HepG2 (cell line): Measurements from ENCODE around the gene PRM2. TPM values are rescaled to one million over a fixed set of nuclear protein-coding genes. Genes with fewer than 3 reads are reported as not detected.
A peak's percentile ranks its signal among the peaks of the same experiment; 100 is the strongest.

Source experiments
- IRX3 ChIP-seq: sonication (generic); formaldehyde crosslinking; IDR thresholded peaks from 2 replicates; pipeline ENCODE4 v1.8.1; 2023; ENCODE audit warnings: mild to moderate bottlenecking, low read depth, missing genetic modification reagents, borderline replicate concordance
- KLF13 ChIP-seq: sonication (generic); formaldehyde crosslinking; IDR thresholded peaks from 2 replicates; pipeline ENCODE4 v1.4.0; 2020; ENCODE audit warnings: mild to moderate bottlenecking, missing genetic modification reagents
- PHF20 ChIP-seq: sonication (generic); formaldehyde crosslinking; IDR thresholded peaks from 2 replicates; pipeline ENCODE4 v1.5.0; 2020; ENCODE audit warnings: mild to moderate bottlenecking, missing genetic modification reagents
- SMARCC2 ChIP-seq: fragments of 450-650 bp; IDR thresholded peaks from 2 replicates; pipeline ENCODE4 v1.6.1; 2017; ENCODE audit warnings: antibody characterized with exemption, mild to moderate bottlenecking
- SOX13 ChIP-seq, 3 experiments: fragments of 450-650 bp in 1 of 3; sonication (generic) in 1 of 3; formaldehyde crosslinking in 1 of 3; IDR thresholded peaks in 2 of 3; conservative IDR thresholded peaks in 1 of 3; 2 replicates each; pipeline versions ENCODE4 v1.5.0 to v1.6.1; 2016 to 2020; ENCODE audit warnings: antibody characterized with exemption in 1 of 3, mild to moderate bottlenecking in 1 of 3, missing compliant biosample characterization in 1 of 3, missing genetic modification reagents in 1 of 3, moderate library complexity in 1 of 3
- XRCC5 ChIP-seq: fragments of 200-400 bp; formaldehyde crosslinking; optimal IDR thresholded peaks from 2 replicates; pipeline ENCODE3; 2017; ENCODE audit warnings: mild to moderate bottlenecking, low read length
- ZFX ChIP-seq: sonication (generic); formaldehyde crosslinking; IDR thresholded peaks from 2 replicates; pipeline ENCODE4 v1.4.0; 2020; ENCODE audit warnings: mild to moderate bottlenecking, low read depth, missing genetic modification reagents, moderate library complexity
- ZNF136 ChIP-seq: sonication (generic); formaldehyde crosslinking; IDR thresholded peaks from 2 replicates; pipeline ENCODE4 v1.8.1; 2022; ENCODE audit warnings: low read depth, mild to moderate bottlenecking, moderate library complexity, missing genetic modification reagents
- ZNF24 ChIP-seq: fragments of 450-650 bp; IDR thresholded peaks from 2 replicates; pipeline ENCODE4 v1.6.1; 2017; ENCODE audit warnings: antibody characterized with exemption, mild to moderate bottlenecking
- ZNF484 ChIP-seq: sonication (generic); formaldehyde crosslinking; IDR thresholded peaks from 2 replicates; pipeline ENCODE4 v1.5.1; 2020; ENCODE audit warnings: mild to moderate bottlenecking, low read depth, missing genetic modification reagents, borderline replicate concordance
- ZNF546 ChIP-seq: sonication (generic); formaldehyde crosslinking; conservative IDR thresholded peaks from 2 replicates; pipeline ENCODE4 v1.8.1; 2023; ENCODE audit warnings: mild to moderate bottlenecking, missing genetic modification reagents
- polyA plus RNA-seq, 8 experiments: library from polyadenylated mRNA; depleted of rRNA in 3 of 8; stranded (reverse) in 7 of 8; unstranded in 1 of 8; fragments of >200 nt; fragmentation: Illumina TruSeq in 4 of 8; extraction: Trizol in 4 of 8; gene quantifications; 2 replicates each; pipeline versions ENCODE4 v1.2.1 to v1.2.3, GENCODE V29; 2011 to 2016; ENCODE audit warnings: low read depth in 4 of 8, missing spikeins in 1 of 8, mixed read lengths in 1 of 8; ENCODE audit not compliant: insufficient read depth in 1 of 8
- total RNA-seq, 5 experiments: library from RNA; depleted of rRNA; stranded (reverse); fragments of >200 nt; fragmentation: Illumina TruSeq; extraction: Trizol; gene quantifications; 2 replicates each; pipeline ENCODE4 v1.2.3, GENCODE V29; 2016; ENCODE audit warnings: low read depth in 1 of 5
- TF ChIP-seq, protein P1 (sequence below): sonication (generic); formaldehyde crosslinking; IDR thresholded peaks from 2 replicates; pipeline ENCODE4; 2020; ENCODE audit warnings: missing genetic modification reagents, mild to moderate bottlenecking, borderline replicate concordance
- TF ChIP-seq, protein P2 (sequence below): IDR thresholded peaks from 2 replicates; pipeline ENCODE4 v1.6.1; 2016; ENCODE audit warnings: low read depth, borderline replicate concordance
- TF ChIP-seq, protein P3 (sequence below): sonication (generic); formaldehyde crosslinking; IDR thresholded peaks from 2 replicates; pipeline ENCODE4 v1.4.0; 2020; ENCODE audit warnings: mild to moderate bottlenecking, missing genetic modification reagents
- TF ChIP-seq, protein P4 (sequence below): sonication (generic); formaldehyde crosslinking; IDR thresholded peaks from 2 replicates; pipeline ENCODE4 v1.4.0; 2020; ENCODE audit warnings: mild to moderate bottlenecking, missing genetic modification reagents
- TF ChIP-seq, protein P5 (sequence below): sonication (generic); formaldehyde crosslinking; IDR thresholded peaks from 2 replicates; pipeline ENCODE4 v1.4.0; 2020; ENCODE audit warnings: missing genetic modification reagents, mild to moderate bottlenecking, borderline replicate concordance
- TF ChIP-seq, protein P6 (sequence below): sonication (generic); formaldehyde crosslinking; IDR thresholded peaks from 2 replicates; pipeline ENCODE4 v1.8.0; 2022; ENCODE audit warnings: missing genetic modification reagents, low read depth, mild to moderate bottlenecking, borderline replicate concordance

The PRM2 gene
- total and polyA plus RNA-seq, 2 of the 13 experiments (the other 11 are each of a cell fraction or from before 2014, with no cell fraction given): 0.54 TPM; not detected in 1

DNA sequence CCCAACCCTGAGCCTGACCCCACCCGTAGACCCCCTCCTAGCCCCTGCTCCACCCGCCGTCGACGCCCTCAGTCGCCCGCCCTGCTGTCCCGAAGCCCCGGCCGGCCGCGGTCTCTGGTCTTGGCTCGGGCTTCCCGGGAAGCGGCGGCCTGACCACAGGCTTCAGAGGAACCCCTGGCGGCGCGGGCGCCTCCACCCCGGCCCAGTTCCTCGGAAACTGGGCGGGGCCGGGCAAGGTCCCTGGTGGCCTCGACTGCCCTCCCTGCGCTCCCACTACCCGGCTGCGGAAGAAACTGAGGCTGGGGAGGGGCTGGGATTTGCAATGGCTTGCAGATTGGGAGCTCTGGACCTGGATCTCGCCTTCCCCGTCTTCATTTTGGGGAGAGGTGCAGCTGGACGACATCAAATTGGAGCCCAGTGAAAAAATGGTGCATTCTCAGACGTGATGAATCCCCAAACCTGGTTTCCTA lies 19.6 kb downstream of the PRM2 start (continued):
- TF ChIP-seq, protein P1, sequence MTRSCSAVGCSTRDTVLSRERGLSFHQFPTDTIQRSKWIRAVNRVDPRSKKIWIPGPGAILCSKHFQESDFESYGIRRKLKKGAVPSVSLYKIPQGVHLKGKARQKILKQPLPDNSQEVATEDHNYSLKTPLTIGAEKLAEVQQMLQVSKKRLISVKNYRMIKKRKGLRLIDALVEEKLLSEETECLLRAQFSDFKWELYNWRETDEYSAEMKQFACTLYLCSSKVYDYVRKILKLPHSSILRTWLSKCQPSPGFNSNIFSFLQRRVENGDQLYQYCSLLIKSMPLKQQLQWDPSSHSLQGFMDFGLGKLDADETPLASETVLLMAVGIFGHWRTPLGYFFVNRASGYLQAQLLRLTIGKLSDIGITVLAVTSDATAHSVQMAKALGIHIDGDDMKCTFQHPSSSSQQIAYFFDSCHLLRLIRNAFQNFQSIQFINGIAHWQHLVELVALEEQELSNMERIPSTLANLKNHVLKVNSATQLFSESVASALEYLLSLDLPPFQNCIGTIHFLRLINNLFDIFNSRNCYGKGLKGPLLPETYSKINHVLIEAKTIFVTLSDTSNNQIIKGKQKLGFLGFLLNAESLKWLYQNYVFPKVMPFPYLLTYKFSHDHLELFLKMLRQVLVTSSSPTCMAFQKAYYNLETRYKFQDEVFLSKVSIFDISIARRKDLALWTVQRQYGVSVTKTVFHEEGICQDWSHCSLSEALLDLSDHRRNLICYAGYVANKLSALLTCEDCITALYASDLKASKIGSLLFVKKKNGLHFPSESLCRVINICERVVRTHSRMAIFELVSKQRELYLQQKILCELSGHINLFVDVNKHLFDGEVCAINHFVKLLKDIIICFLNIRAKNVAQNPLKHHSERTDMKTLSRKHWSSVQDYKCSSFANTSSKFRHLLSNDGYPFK (CRISPR knock-in tag): no peak
- TF ChIP-seq SOX13 (IDR thresholded peaks at IDR 0.05): no peak
- TF ChIP-seq SOX13 (CRISPR knock-in tag; conservative IDR thresholded peaks at IDR 0.05 in 1 of 2, IDR thresholded peaks at IDR 0.05 in 1 of 2): no peak
- TF ChIP-seq IRX3 (CRISPR knock-in tag): no peak
- TF ChIP-seq, protein P2, sequence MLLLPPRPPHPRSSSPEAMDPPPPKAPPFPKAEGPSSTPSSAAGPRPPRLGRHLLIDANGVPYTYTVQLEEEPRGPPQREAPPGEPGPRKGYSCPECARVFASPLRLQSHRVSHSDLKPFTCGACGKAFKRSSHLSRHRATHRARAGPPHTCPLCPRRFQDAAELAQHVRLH (CRISPR knock-in tag): no peak
- peak; percentile 37 for TF ChIP-seq ZFX
- TF ChIP-seq, protein P3, sequence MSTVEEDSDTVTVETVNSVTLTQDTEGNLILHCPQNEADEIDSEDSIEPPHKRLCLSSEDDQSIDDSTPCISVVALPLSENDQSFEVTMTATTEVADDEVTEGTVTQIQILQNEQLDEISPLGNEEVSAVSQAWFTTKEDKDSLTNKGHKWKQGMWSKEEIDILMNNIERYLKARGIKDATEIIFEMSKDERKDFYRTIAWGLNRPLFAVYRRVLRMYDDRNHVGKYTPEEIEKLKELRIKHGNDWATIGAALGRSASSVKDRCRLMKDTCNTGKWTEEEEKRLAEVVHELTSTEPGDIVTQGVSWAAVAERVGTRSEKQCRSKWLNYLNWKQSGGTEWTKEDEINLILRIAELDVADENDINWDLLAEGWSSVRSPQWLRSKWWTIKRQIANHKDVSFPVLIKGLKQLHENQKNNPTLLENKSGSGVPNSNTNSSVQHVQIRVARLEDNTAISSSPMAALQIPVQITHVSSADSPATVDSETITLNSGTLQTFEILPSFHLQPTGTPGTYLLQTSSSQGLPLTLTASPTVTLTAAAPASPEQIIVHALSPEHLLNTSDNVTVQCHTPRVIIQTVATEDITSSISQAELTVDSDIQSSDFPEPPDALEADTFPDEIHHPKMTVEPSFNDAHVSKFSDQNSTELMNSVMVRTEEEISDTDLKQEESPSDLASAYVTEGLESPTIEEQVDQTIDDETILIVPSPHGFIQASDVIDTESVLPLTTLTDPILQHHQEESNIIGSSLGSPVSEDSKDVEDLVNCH (CRISPR knock-in tag): no peak
- TF ChIP-seq KLF13: no peak
- no peak; the same call in 1 of the 2 replicates for TF ChIP-seq ZNF136 (CRISPR knock-in tag)
- no peak for TF ChIP-seq ZNF24
- TF ChIP-seq XRCC5: peak; percentile 13
- TF ChIP-seq PHF20 (CRISPR knock-in tag): no peak
- TF ChIP-seq, protein P4, sequence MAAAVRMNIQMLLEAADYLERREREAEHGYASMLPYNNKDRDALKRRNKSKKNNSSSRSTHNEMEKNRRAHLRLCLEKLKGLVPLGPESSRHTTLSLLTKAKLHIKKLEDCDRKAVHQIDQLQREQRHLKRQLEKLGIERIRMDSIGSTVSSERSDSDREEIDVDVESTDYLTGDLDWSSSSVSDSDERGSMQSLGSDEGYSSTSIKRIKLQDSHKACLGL (CRISPR knock-in tag): peak; percentile 70; the same call in 1 of the 2 replicates
- TF ChIP-seq ZNF546 (CRISPR knock-in tag): no peak; the same call in 1 of the 2 replicates
- no peak for TF ChIP-seq SMARCC2
- TF ChIP-seq, protein P5, sequence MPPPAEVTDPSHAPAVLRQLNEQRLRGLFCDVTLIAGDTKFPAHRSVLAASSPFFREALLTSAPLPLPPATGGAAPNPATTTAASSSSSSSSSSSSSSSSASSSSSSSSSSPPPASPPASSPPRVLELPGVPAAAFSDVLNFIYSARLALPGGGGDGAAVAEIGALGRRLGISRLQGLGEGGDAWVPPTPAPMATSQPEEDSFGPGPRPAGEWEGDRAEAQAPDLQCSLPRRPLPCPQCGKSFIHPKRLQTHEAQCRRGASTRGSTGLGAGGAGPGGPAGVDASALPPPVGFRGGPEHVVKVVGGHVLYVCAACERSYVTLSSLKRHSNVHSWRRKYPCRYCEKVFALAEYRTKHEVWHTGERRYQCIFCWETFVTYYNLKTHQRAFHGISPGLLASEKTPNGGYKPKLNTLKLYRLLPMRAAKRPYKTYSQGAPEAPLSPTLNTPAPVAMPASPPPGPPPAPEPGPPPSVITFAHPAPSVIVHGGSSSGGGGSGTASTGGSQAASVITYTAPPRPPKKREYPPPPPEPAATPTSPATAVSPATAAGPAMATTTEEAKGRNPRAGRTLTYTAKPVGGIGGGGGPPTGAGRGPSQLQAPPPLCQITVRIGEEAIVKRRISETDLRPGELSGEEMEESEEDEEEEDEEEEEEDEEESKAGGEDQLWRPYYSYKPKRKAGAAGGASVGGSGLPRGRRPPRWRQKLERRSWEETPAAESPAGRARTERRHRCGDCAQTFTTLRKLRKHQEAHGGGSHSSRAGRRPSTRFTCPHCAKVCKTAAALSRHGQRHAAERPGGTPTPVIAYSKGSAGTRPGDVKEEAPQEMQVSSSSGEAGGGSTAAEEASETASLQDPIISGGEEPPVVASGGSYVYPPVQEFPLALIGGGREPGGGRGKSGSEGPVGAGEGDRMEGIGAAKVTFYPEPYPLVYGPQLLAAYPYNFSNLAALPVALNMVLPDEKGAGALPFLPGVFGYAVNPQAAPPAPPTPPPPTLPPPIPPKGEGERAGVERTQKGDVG (CRISPR knock-in tag): no peak
- TF ChIP-seq ZNF484 (CRISPR knock-in tag): 0 out of 2 replicates have a peak, but pooled peaks have one; percentile 12
- TF ChIP-seq, protein P6, sequence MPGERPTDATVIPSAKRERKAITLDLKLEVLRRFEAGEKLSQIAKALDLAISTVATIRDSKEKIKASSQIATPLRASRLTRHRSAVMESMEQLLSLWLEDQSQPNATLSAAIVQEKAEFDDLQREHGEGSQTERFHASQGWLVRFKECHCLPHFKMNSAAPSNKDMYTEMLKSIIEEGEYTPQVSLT (CRISPR knock-in tag): no peak
